GM12801 (cell line): Measurements from ENCODE around the gene CRB2.

Source experiments
- CTCF ChIP-seq: IDR thresholded peaks from one replicate; pipeline ENCODE4 v1.5.1; 2011; ENCODE audit warnings: control low read depth; ENCODE audit not compliant: insufficient read length; ENCODE audit errors: extremely low read depth

Gene CRB2

GRCh38 chr9:123338710-123339665 lies 17.0 kb upstream of the CRB2 start:
- no peak for TF ChIP-seq CTCF

- TF ChIP-seq CTCF: no peak
Measured at GRCh38 chr9:123339666-123340510, 16.1 kb upstream of the CRB2 start.

- no peak for TF ChIP-seq CTCF
Measured at GRCh38 chr9:123341816-123342215, 14.2 kb upstream of the CRB2 start.

GRCh38 chr9:123342247-123342646 lies 13.8 kb upstream of the CRB2 start:
- TF ChIP-seq CTCF: no peak

GRCh38 chr9:123343443-123344191 lies 12.4 kb upstream of the CRB2 start:
- TF ChIP-seq CTCF: no peak

GRCh38 chr9:123344192-123344949 lies 11.6 kb upstream of the CRB2 start:
- no peak for TF ChIP-seq CTCF
